Endothelial cell of umbilical vein (primary cell): ENCODE measurements around the gene FGF12.

Source experiments
- CTCF ChIP-seq, 2 donors: IDR thresholded peaks; 1 replicate in 1 of 2; 2 replicates in 1 of 2; pipeline ENCODE4 v1.5.1; 2011; ENCODE audit warnings: low read length in 2 of 2, mild to moderate bottlenecking in 2 of 2, moderate library complexity in 2 of 2, control low read depth in 1 of 2, inconsistent platforms in 1 of 2, low read depth in 1 of 2; ENCODE audit not compliant: insufficient read depth in 1 of 2; ENCODE audit errors: extremely low read depth in 1 of 2
- JUN ChIP-seq: IDR thresholded peaks from 2 replicates; pipeline ENCODE4 v1.6.1; 2011; ENCODE audit warnings: borderline replicate concordance, low read depth; ENCODE audit not compliant: insufficient read length, insufficient read depth
- POLR2A ChIP-seq: IDR thresholded peaks from 2 replicates; pipeline ENCODE4 v1.6.1; 2012; ENCODE audit warnings: low read depth, mild to moderate bottlenecking, control low read depth, low read length

GRCh38 chr3:192684151-192684550 lies 43.2 kb downstream of the FGF12 start:
- no peak for TF ChIP-seq POLR2A
- no peak for TF ChIP-seq CTCF (IDR thresholded peaks at IDR 0.05; ENCODE audit: extremely low read depth in 1 of 2, insufficient read depth in 1 of 2, low read depth in 1 of 2, low read length in 2 of 2)
- no peak for TF ChIP-seq JUN
